Measurements from ENCODE around the gene LAMTOR2. TPM values are rescaled to one million over a fixed set of nuclear protein-coding genes. Genes with fewer than 3 reads are reported as not detected.

LAMTOR2 gene
- total RNA-seq, 1 donor from 2014 or later = 69.9 TPM

DNA sequence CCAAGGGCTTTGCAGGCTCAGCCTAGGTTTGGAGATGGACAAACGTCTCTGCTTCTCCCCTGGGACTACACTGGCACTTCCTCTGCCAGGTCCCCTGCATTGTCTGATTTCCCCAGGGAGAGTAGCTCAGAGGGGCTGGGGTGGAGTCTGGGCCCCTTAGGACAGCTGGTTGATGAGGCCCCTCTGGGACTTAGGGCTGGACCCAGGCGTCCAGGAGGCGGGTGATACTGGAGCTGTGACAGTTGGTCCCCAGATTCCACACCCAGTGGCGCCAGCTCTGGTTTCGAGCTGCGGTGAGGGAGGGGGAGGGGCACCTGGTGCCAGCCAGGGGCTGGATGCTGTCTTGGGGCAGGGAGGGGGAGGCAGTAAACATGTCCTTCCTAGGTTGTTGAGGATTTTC is 35.1 kb downstream of the LAMTOR2 start:
- H3K9me3 Mint-ChIP-seq = no peaks in the 10 kb centered on the region
- peaks cover 2% of the 10 kb centered on the region for H3K4me1 Mint-ChIP-seq
- no peaks in the 10 kb centered on the region for H3K36me3 Mint-ChIP-seq (ENCODE audit: low read depth)
- DNase-seq = no peak
- no peak overlapping the region for H3K4me3 Mint-ChIP-seq
- peaks cover 46% of the 10 kb centered on the region for H3K27me3 Mint-ChIP-seq
- no peak overlapping the region for H3K27ac Mint-ChIP-seq
- intact Hi-C loops (cut with micrococcal nuclease) = loop anchor here (1.0 kb wide), 1 partner anchor 41 kb away; no protein-coding TSS in a partner anchor

DNA sequence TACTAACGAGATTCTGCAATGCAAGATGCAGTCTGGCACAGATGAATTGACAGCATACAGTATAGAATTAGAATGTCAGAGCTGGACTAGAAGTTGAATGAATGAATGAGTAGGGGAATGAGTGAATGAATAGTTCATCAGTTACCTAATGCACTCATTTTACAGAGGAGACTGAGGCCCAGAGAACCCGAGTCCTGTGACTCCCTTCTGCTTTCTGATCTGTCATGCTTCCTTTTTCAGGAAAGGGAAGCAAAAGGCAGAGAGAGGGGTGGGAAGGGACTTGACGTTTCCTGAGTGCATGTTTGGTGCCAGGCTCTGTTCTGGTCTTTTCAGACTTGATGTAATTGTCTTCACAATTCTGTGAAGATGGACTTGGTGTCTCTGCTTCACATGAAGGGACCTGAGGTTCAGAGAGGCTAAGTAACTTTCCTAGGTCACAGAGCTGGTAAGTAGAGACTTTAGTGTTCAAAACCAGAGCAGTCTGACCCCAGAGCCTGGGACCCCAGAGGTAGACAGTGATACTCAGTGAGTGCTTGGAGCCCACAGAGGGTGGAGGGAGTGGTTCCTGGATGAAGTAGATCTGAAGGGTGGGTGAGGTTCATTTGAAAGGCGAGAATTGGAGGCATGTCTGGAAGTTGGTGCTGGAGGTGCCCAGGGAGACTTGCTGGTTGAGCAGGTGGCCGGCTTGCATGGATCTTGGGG is 35.7 kb downstream of the LAMTOR2 start:
- DNase-seq = no peak
- Mint-ChIP-seq H3K9me3 (no peaks in the 10 kb centered on the region), H3K4me1 (peaks cover 2% of the 10 kb centered on the region), H3K36me3 (ENCODE audit: low read depth) (no peaks in the 10 kb centered on the region), H3K4me3 (no peak overlapping the region), H3K27ac (no peak overlapping the region), H3K27me3 (peaks cover 44% of the 10 kb centered on the region)
- intact Hi-C loops (cut with micrococcal nuclease) = loop anchor here (1.0 kb wide), 1 partner anchor 40 kb away; no protein-coding TSS in a partner anchor

DNA sequence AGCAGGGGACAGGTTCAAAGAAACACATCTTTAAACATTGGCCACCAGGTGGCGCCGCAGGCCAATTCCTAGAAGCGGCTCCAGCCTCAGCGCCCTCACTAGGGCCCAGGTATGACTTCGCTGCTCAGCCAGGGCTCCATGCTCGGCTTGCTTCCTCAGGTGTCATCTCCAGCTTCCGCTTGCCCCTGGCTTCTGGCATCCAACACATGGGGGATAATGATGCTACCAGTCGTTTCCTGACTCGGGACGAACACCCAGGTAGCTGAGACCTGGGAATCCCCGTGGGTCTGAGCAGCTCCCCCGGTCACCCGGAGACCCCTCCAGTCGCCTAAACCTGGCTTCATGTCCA is 36.2 kb downstream of the LAMTOR2 start:
- H3K9me3 Mint-ChIP-seq = no peaks in the 10 kb centered on the region
- H3K4me1 Mint-ChIP-seq = peaks cover 6% of the 10 kb centered on the region
- no peak overlapping the region for H3K27ac Mint-ChIP-seq
- H3K36me3 Mint-ChIP-seq (ENCODE audit: low read depth) = no peaks in the 10 kb centered on the region
- no peak overlapping the region for H3K4me3 Mint-ChIP-seq
- DNase-seq = peak; percentile 95
- intact Hi-C loops (cut with micrococcal nuclease) = loop anchor here (1.0 kb wide), 1 partner anchor 39 kb away; no protein-coding TSS in a partner anchor
- H3K27me3 Mint-ChIP-seq = peaks cover 41% of the 10 kb centered on the region

DNA sequence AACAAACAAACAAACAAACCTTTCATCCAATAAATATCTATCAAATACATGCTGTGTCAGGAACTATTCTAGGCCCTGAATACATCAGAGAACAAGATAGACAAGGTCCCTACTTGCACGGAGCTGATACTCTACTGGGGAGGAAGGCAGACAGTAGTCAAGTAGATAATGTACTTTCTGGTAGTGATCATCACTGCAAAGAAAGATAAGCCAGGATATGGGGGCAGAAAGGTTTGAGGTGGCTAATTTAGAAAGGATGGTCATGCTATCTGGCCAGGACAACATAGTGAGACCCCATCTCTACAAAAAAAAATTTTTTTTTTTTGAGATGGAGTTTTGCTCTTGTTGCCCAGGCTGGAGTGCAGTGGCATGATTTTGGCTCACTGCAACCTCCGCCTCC is 37.0 kb downstream of the LAMTOR2 start:
- Mint-ChIP-seq H3K4me1 (peaks cover 13% of the 10 kb centered on the region), H3K27me3 (peaks cover 34% of the 10 kb centered on the region), H3K4me3 (no peak overlapping the region), H3K9me3 (no peaks in the 10 kb centered on the region), H3K27ac (no peak overlapping the region), H3K36me3 (ENCODE audit: low read depth) (no peaks in the 10 kb centered on the region)
- intact Hi-C loops (cut with micrococcal nuclease) = no loop called here
- DNase-seq = no peak

DNA sequence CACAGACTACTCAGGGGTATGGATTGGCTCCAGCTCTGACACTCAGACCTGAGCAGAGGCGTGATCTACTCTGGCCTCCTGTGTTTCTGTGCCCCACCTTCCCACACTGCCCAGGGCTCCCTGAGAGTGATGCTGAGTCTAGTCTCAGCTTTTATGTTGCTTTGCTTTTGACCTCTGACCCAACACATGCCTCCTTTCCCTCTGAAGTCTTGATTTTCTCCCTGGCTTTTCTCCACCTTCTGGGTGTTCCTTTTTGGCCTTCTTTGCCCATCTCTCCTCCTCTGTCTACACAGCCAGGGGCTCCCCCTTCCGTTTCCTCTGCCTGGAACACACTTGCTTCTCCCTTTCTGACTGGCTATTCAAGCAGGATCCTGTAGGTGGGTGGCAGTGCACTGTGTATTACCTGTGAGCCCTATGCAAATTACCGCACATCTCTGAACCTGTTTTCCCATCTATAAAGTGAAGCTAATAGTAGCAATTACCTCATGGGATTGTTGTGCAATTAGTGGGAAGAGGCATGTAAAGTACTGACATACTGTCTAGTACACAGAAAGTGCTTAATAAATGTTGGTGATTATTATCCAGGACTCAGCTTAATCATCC is 41.4 kb downstream of the LAMTOR2 start:
- Mint-ChIP-seq H3K9me3 (peaks cover 5% of the 10 kb centered on the region), H3K27me3 (peaks cover 29% of the 10 kb centered on the region), H3K4me1 (peaks cover 41% of the 10 kb centered on the region), H3K36me3 (ENCODE audit: low read depth) (no peaks in the 10 kb centered on the region), H3K27ac (peak overlapping the region; percentile 97), H3K4me3 (peak overlapping the region; percentile 47)
- intact Hi-C loops (cut with micrococcal nuclease) = no loop called here
- DNase-seq = no peak

DNA sequence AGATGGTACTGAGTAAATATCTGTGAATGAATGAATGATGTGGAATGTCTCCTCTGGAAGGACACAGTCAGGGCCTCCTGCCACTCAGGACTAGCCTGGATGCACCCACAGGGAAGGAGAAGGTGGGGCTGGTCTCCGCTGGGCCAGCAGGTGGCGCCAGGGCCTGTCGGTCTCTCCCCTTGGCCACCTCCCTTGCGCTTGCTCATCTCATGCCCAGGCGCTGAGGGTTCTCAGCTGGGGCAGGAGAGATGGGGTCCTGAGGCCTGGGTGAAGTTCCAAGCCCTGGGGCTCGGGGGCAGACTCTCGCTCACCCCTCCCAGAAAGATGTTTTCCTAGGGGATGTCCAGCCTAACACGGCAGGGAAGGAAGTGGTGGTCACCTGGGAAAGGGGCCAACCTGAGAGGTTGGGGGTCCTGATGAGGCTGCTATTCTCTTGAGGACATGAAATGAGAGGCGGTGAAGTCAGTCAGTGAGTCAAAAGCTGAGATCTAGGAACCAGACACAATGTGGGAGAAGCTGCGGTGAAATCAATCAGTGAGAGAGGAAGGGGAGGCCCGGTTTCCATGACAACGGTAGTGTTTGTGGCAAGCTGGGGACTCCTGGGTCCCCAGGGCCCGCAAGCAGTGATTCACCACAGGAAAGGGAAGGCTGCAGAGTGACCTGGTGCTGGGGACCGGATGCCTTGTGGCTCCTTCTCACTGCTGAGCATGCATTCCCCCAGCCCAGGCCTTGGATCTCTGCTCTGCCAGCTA is 42.2 kb downstream of the LAMTOR2 start:
- Mint-ChIP-seq H3K9me3 (peaks cover 5% of the 10 kb centered on the region), H3K36me3 (ENCODE audit: low read depth) (no peaks in the 10 kb centered on the region), H3K27me3 (peaks cover 34% of the 10 kb centered on the region), H3K27ac (peak overlapping the region; percentile 97), H3K4me3 (peak overlapping the region; percentile 47), H3K4me1 (peaks cover 46% of the 10 kb centered on the region)
- intact Hi-C loops (cut with micrococcal nuclease) = loop anchor here (1.0 kb wide), 4 partner anchors 9 to 126 kb away; partner anchors contain the start of gene LMNA
- DNase-seq = peak; percentile 94

DNA sequence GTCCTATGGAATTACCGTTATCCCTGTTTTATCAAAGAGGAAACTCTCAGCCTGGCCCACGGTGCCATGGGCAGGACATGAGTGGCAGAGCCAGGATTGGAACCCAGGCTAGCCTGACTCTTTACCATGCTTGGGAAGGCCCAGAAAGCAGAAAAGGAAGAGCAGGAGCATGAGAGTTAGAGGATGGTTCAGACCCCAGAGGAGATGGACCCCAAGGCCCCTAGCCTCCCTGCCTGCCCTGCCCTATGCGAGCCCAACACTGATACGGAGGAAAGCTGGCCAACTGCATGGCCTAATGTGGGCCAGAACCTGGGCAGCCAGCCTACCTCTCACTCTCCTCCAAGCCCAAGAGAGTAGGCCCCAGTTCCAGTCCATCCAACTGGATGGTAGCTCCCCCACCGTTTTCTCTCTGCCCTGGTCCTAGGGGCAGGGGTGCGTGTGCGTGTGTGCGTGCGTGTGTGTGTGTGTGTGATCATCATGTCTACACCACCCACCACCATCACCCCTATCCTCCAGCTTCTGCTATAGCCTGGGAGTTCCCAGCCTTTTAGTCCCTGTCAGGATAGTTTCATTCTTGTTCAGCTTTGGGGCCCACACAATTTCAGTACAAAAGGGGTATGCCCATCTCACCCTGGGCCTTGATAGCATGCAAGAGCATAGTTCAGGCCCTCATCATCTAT is 43.1 kb downstream of the LAMTOR2 start:
- Mint-ChIP-seq H3K27ac (peak overlapping the region; percentile 97), H3K4me3 (peak overlapping the region; percentile 47), H3K36me3 (ENCODE audit: low read depth) (no peaks in the 10 kb centered on the region), H3K4me1 (peaks cover 46% of the 10 kb centered on the region), H3K27me3 (peaks cover 33% of the 10 kb centered on the region), H3K9me3 (peaks cover 5% of the 10 kb centered on the region)
- DNase-seq = peak; percentile 75
- intact Hi-C loops (cut with micrococcal nuclease) = loop anchor here (1.0 kb wide), 4 partner anchors 9 to 126 kb away; partner anchors contain the start of gene LMNA

DNA sequence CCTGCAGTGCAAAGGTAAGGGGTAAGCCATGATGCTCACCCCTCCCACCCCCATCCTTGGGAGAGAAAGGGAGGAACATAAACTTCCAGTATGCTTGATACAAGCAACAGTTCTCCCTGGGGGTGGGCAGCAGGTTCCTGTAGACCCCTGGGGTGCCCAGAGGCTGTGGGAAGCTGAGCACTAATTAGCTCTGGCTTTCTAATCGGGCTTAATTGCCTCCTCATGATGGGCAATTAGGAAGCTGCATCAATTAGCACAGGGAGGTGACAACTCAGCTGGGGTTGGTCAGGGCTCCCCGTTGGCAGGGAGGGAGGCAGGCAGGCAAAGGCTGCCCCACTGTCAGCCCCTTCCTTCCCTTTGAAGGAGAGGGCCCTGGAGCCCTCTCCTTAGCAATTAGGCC is 44.2 kb downstream of the LAMTOR2 start:
- peaks cover 52% of the 10 kb centered on the region for H3K4me1 Mint-ChIP-seq
- H3K27ac Mint-ChIP-seq = peak overlapping the region; percentile 97
- intact Hi-C loops (cut with micrococcal nuclease) = no loop called here
- DNase-seq = no peak
- no peaks in the 10 kb centered on the region for H3K36me3 Mint-ChIP-seq (ENCODE audit: low read depth)
- H3K27me3 Mint-ChIP-seq = peaks cover 34% of the 10 kb centered on the region
- peak overlapping the region; percentile 47 for H3K4me3 Mint-ChIP-seq
- H3K9me3 Mint-ChIP-seq = peaks cover 5% of the 10 kb centered on the region

DNA sequence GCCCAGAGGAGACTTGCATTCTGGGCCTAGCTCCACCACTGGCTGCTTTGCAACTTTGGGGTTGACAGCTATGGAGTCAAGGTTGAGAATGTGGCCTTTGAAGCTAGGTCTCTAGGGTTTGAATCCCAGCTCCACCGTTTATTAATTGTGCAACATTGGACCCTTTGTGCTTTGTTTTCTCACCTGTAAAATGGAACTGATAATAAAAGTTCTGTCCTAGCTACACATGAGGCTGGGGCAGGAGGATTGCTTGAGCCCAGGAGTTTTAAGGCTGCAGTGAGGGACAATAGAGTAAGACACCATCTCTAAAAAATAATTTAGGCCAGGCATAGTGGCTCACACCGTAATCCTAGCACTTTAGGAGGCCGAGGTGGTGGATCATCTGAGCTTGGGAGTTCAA is 44.7 kb downstream of the LAMTOR2 start:
- no peak for DNase-seq
- Mint-ChIP-seq H3K27me3 (peaks cover 31% of the 10 kb centered on the region), H3K9me3 (peaks cover 5% of the 10 kb centered on the region), H3K4me3 (no peak overlapping the region), H3K4me1 (peaks cover 56% of the 10 kb centered on the region), H3K27ac (peak overlapping the region; percentile 57), H3K36me3 (ENCODE audit: low read depth) (no peaks in the 10 kb centered on the region)
- intact Hi-C loops (cut with micrococcal nuclease) = no loop called here

DNA sequence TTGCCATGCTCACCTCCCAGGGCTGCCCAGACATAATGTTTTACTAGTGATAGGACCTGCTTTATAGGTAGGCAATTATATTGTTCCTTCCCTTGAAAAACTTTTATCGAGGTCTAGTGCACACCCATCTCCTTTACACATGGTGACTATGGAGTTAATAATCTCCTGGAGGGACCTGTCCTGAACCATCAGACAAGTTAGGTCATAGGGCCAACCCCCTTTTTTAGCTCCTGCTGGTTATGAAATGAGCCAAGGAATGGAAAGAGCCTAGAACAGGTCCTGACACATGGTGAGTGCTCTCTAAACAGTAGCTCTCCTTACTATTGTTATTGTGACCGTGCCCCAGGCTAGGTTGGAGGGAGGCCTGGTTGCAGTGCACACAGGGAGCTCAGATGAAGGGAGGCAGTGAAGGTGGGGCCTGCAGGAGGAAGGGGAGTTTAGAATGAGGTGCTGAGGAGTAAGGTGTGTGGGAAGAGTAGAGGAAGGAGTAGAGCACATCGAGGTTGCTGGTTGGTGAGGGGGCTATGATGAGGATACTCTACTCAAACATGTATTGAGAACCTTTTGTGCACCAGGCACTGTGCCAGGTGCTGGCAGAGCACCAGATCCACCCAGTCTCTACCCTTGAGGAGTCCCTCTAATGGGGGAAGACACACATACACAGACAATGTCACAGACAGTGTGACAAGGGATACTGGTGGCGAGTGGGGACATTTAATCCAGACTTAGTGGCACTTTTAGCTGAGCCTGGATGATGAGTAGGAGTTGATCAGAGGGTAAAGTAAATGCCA is 45.8 kb downstream of the LAMTOR2 start:
- no peak for DNase-seq
- intact Hi-C loops (cut with micrococcal nuclease) = no loop called here
- Mint-ChIP-seq H3K4me3 (no peak overlapping the region), H3K9me3 (peaks cover 5% of the 10 kb centered on the region), H3K36me3 (ENCODE audit: low read depth) (no peaks in the 10 kb centered on the region), H3K27ac (peak overlapping the region; percentile 76), H3K4me1 (peaks cover 67% of the 10 kb centered on the region), H3K27me3 (peaks cover 31% of the 10 kb centered on the region)

DNA sequence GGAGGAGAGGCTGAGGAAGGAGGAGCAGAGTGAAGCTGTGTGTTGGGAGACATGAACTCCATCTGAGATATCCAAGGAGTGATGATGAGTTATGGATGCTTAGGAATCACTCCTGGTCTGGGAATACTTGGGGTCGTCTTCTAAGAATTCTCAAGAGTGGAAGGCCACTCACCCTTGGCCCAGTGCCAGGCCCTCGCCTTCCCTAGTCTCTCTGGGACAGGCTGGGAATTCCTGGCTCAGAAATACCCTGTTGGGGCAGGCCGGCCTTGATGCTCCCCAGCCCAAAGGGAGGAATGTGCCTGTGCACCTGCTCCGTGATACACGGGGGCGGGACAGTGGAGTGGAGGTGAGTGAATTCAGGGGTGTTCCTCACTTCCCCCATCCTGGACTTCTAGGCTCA is 47.3 kb downstream of the LAMTOR2 start:
- no peak overlapping the region for H3K27ac Mint-ChIP-seq
- peaks cover 67% of the 10 kb centered on the region for H3K4me1 Mint-ChIP-seq
- H3K9me3 Mint-ChIP-seq = peaks cover 5% of the 10 kb centered on the region
- intact Hi-C loops (cut with micrococcal nuclease) = no loop called here
- peaks cover 30% of the 10 kb centered on the region for H3K27me3 Mint-ChIP-seq
- DNase-seq = no peak
- H3K4me3 Mint-ChIP-seq = no peak overlapping the region
- H3K36me3 Mint-ChIP-seq (ENCODE audit: low read depth) = no peaks in the 10 kb centered on the region

DNA sequence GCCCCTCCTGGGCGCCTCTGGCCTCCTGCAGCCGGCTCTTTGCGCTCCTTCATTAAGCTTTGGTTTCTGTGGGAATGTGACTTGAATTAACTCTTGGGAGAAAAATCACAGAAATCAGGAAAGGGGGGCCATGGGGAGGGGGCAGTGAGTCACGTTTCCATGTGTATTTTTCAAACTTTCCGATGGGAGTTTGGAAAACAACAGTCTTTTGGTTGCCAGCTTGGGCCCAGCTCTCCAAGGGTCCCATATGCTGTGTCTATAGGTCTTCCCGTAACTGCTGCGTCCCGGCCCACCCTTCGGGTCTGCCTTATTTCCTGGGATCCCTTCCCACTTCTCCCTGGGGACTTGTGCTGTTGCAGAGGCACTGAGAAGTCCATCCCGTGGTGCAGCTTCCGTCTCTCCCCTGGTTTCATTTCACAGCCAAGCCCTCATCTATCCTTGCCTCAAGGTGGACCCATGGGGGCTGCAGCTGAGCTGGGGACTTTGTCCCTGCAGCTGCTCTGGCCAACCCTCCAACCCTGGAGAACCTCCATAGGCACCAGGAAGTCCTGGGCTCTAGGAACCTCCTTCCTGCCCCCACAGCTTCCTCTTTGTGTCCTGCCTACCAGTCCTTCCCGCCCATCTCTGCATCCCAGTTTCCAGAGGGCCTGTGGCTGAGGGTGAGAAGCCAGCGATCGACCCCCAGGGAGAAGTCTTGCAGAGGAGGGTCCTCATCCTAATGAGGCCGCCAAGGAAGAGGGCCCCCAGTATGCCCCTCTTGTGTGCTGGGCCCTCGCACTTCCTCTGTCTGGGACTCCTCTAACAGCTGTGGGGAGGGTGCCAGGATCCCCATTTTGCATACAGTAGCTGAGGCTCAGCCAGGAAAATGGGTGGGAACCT is 48.3 kb downstream of the LAMTOR2 start:
- Mint-ChIP-seq H3K9me3 (peaks cover 5% of the 10 kb centered on the region), H3K4me1 (peaks cover 63% of the 10 kb centered on the region), H3K27ac (peak overlapping the region; percentile 96), H3K27me3 (peaks cover 34% of the 10 kb centered on the region), H3K36me3 (ENCODE audit: low read depth) (no peaks in the 10 kb centered on the region), H3K4me3 (no peak overlapping the region)
- intact Hi-C loops (cut with micrococcal nuclease) = no loop called here
- no peak for DNase-seq
